GM12878 (cell line): ENCODE measurements around the gene CHRNA3. TPM values are rescaled to one million over a fixed set of nuclear protein-coding genes. Genes with fewer than 3 reads are reported as not detected.

Source experiments
- ATAC-seq: fragments of 200-7000 bp; cut with Tn5 transposase; 3 replicates; pipeline ENCODE4 v1.9.1; 2020; ENCODE audit warnings: mild to moderate bottlenecking, moderate library complexity
- BruUV-seq: library from RNA; stranded (reverse); fragments of 400-500 nt; replicated peaks from 2 replicates; lab custom pipeline; 2021; lab: Mats Ljungman, UMichigan
- CTCF ChIA-PET: fragments of 300-600 bp; sonication (Branson Sonifier 250); formaldehyde crosslinking; extraction: SDS; loops from one replicate; lab custom pipeline; 2021; ENCODE audit warnings: inconsistent platforms; lab: Yijun Ruan, JAX
- POLR2A ChIA-PET: fragments of 350-600 bp; formaldehyde crosslinking; extraction: SDS; loops from one replicate; lab custom pipeline; 2021; ENCODE audit warnings: inconsistent platforms; lab: Charles Lee
- RAD21 ChIA-PET: fragments of 300-600 bp; sonication (Branson Sonifier 250); formaldehyde crosslinking; loops from one replicate; lab custom pipeline; 2023; ENCODE audit warnings: antibody characterized with exemption; ENCODE audit not compliant: unreplicated experiment; lab: Charles Lee
- SMC1A ChIA-PET: fragments of 300-600 bp; sonication (Branson Sonifier 250); formaldehyde crosslinking; loops from one replicate; lab custom pipeline; 2023; ENCODE audit not compliant: unreplicated experiment, uncharacterized antibody; lab: Charles Lee
- DNase-seq: peaks from one replicate; pipeline ENCODE4 v3.0.0-alpha.2; 2011; ENCODE audit warnings: low read depth, low spot score
- FAIRE-seq: peaks from 3 replicates; lab custom pipeline; 2011; peaks lifted over from hg19 to GRCh38; lab: Jason Lieb, UNC
- H2AFZ ChIP-seq: 2 replicates; pipeline ENCODE4 v1.6.0; 2011; ENCODE audit warnings: low read depth, low read length, control low read depth; ENCODE audit not compliant: control insufficient read depth
- H3K27ac ChIP-seq: 2 replicates; pipeline ENCODE4 v1.5.1; 2011; ENCODE audit warnings: control low read depth; ENCODE audit not compliant: control insufficient read depth, insufficient read depth
- H3K27me3 ChIP-seq, 2 experiments: replicated peaks in 1 of 2; 2 replicates each; pipeline versions ENCODE4 v1.6.0 to v1.6.1; 2011; ENCODE audit warnings: low read length in 1 of 2; ENCODE audit not compliant: control insufficient read depth in 2 of 2, insufficient read depth in 2 of 2
- H3K36me3 ChIP-seq, 2 experiments: 2 replicates each; pipeline ENCODE4 v1.5.1; 2011; ENCODE audit warnings: low read length in 1 of 2; ENCODE audit not compliant: control insufficient read depth in 2 of 2, insufficient read depth in 2 of 2
- H3K4me1 ChIP-seq: 2 replicates; pipeline ENCODE4 v1.6.1; 2011; ENCODE audit warnings: mild to moderate bottlenecking, low read length, moderate library complexity, mixed read lengths; ENCODE audit not compliant: control insufficient read depth, insufficient read depth
- H3K4me2 ChIP-seq: 2 replicates; pipeline ENCODE4 v1.6.0; 2011; ENCODE audit warnings: control low read depth; ENCODE audit not compliant: control insufficient read depth, insufficient read depth
- H3K4me3 ChIP-seq: fragments of 200-600 bp; sonication (generic); 2 replicates; pipeline ENCODE4 v1.5.1; 2016
- H3K79me2 ChIP-seq: 2 replicates; pipeline ENCODE4 v1.6.0; 2011; ENCODE audit warnings: low read length; ENCODE audit not compliant: control insufficient read depth, insufficient read depth
- H3K9ac ChIP-seq: 2 replicates; pipeline ENCODE4 v1.8.0; 2011; ENCODE audit warnings: low read length, control low read depth, mixed read lengths; ENCODE audit not compliant: control insufficient read depth, insufficient read depth
- H3K9me3 ChIP-seq: replicated peaks from 3 replicates; pipeline ENCODE4 v1.5.1; 2011; ENCODE audit warnings: mild to moderate bottlenecking, low read length; ENCODE audit not compliant: control insufficient read depth, insufficient read depth
- H4K20me1 ChIP-seq: 2 replicates; pipeline ENCODE4 v1.6.0; 2011; ENCODE audit not compliant: control insufficient read depth, insufficient read depth
- BRCA1 ChIP-seq: IDR thresholded peaks from 2 replicates; pipeline ENCODE4 v1.6.1; 2011; ENCODE audit warnings: low read depth, low read length, improper control_type of control experiment
- HCFC1 ChIP-seq: fragments of 150-350 bp; IDR thresholded peaks from 2 replicates; pipeline ENCODE4 v1.6.1; 2014; ENCODE audit warnings: low read length
- JUNB ChIP-seq: IDR thresholded peaks from 2 replicates; pipeline ENCODE4 v1.6.1; 2016; ENCODE audit warnings: antibody characterized with exemption, mild to moderate bottlenecking
- NR2C2 ChIP-seq: IDR thresholded peaks from 2 replicates; pipeline ENCODE4 v1.6.1; 2011; ENCODE audit warnings: borderline replicate concordance, low read depth; ENCODE audit not compliant: control insufficient read depth, insufficient read length
- PBX3 ChIP-seq: IDR thresholded peaks from 2 replicates; pipeline ENCODE4 v1.6.1; 2011; ENCODE audit warnings: mild to moderate bottlenecking, low read depth, low read length, moderate library complexity; ENCODE audit not compliant: insufficient replicate concordance
- PRDM15 ChIP-seq: fragments of 450-650 bp; formaldehyde crosslinking; IDR thresholded peaks from 2 replicates; pipeline ENCODE4 v1.4.0; 2020; ENCODE audit warnings: mild to moderate bottlenecking, moderate library complexity
- SMAD5 ChIP-seq: IDR thresholded peaks from 2 replicates; pipeline ENCODE4 v1.6.1; 2016; ENCODE audit warnings: antibody characterized with exemption, low read depth
- SREBF2 ChIP-seq: IDR thresholded peaks from 2 replicates; pipeline ENCODE4 v1.6.1; 2012; ENCODE audit warnings: mild to moderate bottlenecking, low read length
- TARDBP ChIP-seq: IDR thresholded peaks from 2 replicates; pipeline ENCODE4 v1.6.1; 2016; ENCODE audit warnings: borderline replicate concordance
- TBL1XR1 ChIP-seq: IDR thresholded peaks from 2 replicates; pipeline ENCODE4 v1.6.1; 2012; ENCODE audit warnings: low read depth, low read length, improper control_type of control experiment
- ZBED1 ChIP-seq: IDR thresholded peaks from 2 replicates; pipeline ENCODE4 v1.6.1; 2016; ENCODE audit warnings: borderline replicate concordance
- ZNF24 ChIP-seq: fragments of 450-650 bp; IDR thresholded peaks from 2 replicates; pipeline ENCODE4 v1.6.1; 2017; ENCODE audit warnings: antibody characterized with exemption, mild to moderate bottlenecking
- WGBS: methylation state at CpG from one replicate; pipeline ENCODE4 v1.1.6; 2016; ENCODE audit warnings: low lambda C conversion rate; ENCODE audit not compliant: insufficient replicate concordance, insufficient coverage; ENCODE audit errors: missing lambda C conversion rate; 5-methylcytosine and 5-hydroxymethylcytosine counted together
- in situ Hi-C: fragments of 300-500 bp; cut with MboI; formaldehyde crosslinking; loops from 9 replicates; pipeline ENCODE4 v1.14.3; 2018; ENCODE audit warnings: mixed read lengths
- intact Hi-C: fragments of 100-400 bp; cut with micrococcal nuclease; formaldehyde crosslinking; loops from one replicate; pipeline ENCODE4 v1.14.2; 2022; ENCODE audit not compliant: unreplicated experiment
- polyA plus RNA-seq, 11 experiments: library from polyadenylated mRNA; depleted of rRNA in 4 of 11; unstranded in 6 of 11; stranded (reverse) in 5 of 11; fragments of >200 nt; fragmentation: Nextera tagmentation in 4 of 11; fragmentation: Illumina TruSeq in 1 of 11; extraction: Ambion mirVana in 4 of 11; extraction: Trizol in 1 of 11; gene quantifications; 1 replicate in 1 of 11; 2 replicates in 10 of 11; pipeline versions ENCODE4 v1.2.1 to v1.2.3, GENCODE V29; 2011 to 2016; ENCODE audit warnings: inconsistent platforms in 2 of 11, missing spikeins in 2 of 11, low read depth in 1 of 11
- total RNA-seq, 4 experiments: library from RNA; depleted of rRNA in 3 of 4; stranded (reverse); fragments of >200 nt in 3 of 4; fragmentation: Illumina TruSeq in 1 of 4; extraction: Trizol in 1 of 4; gene quantifications; 2 replicates each; pipeline versions ENCODE4 v1.2.1 to v1.2.3, GENCODE V29; 2013 to 2021
- TF ChIP-seq, protein P1 (sequence below): IDR thresholded peaks from 2 replicates; pipeline ENCODE4 v1.6.1; 2012; ENCODE audit warnings: low read length, inconsistent platforms
- TF ChIP-seq, protein P2 (sequence below): fragments of 450-650 bp; IDR thresholded peaks from 2 replicates; pipeline ENCODE4 v1.6.1; 2017; ENCODE audit warnings: antibody characterized with exemption, mild to moderate bottlenecking, moderate library complexity

Gene CHRNA3
- total and polyA plus RNA-seq, 10 of the 15 experiments (the other 5 are each of a cell fraction or from before 2014, with no cell fraction given), result 0.06 to 0.19 (median 0.09) TPM; not detected in 7

DNA sequence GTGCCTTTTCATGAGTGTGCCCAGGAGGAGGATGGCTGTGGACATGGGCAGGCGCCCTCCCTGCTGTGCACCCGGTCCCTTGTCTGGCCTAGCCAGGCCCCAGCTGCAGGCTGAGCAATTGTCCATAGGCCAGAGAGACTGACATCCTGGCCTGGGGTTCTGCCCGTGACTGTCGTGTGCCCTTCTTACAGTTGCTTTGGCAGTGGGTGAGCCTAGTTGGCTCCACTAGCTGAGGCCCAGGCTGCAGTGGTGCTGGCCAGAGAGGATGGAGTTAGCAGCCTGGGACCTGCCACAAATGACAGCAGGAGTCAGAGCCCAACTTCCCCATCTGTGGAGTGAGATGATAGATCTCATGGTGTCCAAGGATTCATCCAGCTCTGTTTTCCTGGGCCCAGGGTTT, 29.2 kb upstream of the CHRNA3 start:
- Histone ChIP-seq H4K20me1 (no peaks in the 10 kb centered on the region), H3K9ac (no peak overlapping the region), H3K79me2 (no peaks in the 10 kb centered on the region), H2AFZ (no peak overlapping the region), H3K36me3 (no peaks in the 10 kb centered on the region), H3K9me3 (no peaks in the 10 kb centered on the region), H3K27me3 (no peaks in the 10 kb centered on the region; a peak in 2 of 4 replicates), H3K4me1 (no peaks in the 10 kb centered on the region), H3K4me2 (no peak overlapping the region), H3K27ac (no peak overlapping the region), H3K4me3 (no peak overlapping the region)
- ChIA-PET CTCF (no interaction called here), POLR2A (no interaction called here), SMC1A (no interaction called here)
- no peak for DNase-seq
- intact Hi-C loops, result no loop called here
- 42% methylated on average over 4 of the region's 4 CpGs for WGBS
- no peak for FAIRE-seq
- no TSS peak for BruUV-seq
- ATAC-seq, result no peak
- in situ Hi-C loops, result loop anchor here (5.0 kb wide), 1 partner anchor 48 kb away; no protein-coding TSS in a partner anchor
- no peak for TF ChIP-seq ZBED1
- TF ChIP-seq TBL1XR1, result no peak
- no peak for TF ChIP-seq PRDM15 (CRISPR knock-in tag)
- TF ChIP-seq, protein P1, sequence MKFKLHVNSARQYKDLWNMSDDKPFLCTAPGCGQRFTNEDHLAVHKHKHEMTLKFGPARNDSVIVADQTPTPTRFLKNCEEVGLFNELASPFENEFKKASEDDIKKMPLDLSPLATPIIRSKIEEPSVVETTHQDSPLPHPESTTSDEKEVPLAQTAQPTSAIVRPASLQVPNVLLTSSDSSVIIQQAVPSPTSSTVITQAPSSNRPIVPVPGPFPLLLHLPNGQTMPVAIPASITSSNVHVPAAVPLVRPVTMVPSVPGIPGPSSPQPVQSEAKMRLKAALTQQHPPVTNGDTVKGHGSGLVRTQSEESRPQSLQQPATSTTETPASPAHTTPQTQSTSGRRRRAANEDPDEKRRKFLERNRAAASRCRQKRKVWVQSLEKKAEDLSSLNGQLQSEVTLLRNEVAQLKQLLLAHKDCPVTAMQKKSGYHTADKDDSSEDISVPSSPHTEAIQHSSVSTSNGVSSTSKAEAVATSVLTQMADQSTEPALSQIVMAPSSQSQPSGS, result no peak
- TF ChIP-seq HCFC1, result no peak
- TF ChIP-seq, protein P2, sequence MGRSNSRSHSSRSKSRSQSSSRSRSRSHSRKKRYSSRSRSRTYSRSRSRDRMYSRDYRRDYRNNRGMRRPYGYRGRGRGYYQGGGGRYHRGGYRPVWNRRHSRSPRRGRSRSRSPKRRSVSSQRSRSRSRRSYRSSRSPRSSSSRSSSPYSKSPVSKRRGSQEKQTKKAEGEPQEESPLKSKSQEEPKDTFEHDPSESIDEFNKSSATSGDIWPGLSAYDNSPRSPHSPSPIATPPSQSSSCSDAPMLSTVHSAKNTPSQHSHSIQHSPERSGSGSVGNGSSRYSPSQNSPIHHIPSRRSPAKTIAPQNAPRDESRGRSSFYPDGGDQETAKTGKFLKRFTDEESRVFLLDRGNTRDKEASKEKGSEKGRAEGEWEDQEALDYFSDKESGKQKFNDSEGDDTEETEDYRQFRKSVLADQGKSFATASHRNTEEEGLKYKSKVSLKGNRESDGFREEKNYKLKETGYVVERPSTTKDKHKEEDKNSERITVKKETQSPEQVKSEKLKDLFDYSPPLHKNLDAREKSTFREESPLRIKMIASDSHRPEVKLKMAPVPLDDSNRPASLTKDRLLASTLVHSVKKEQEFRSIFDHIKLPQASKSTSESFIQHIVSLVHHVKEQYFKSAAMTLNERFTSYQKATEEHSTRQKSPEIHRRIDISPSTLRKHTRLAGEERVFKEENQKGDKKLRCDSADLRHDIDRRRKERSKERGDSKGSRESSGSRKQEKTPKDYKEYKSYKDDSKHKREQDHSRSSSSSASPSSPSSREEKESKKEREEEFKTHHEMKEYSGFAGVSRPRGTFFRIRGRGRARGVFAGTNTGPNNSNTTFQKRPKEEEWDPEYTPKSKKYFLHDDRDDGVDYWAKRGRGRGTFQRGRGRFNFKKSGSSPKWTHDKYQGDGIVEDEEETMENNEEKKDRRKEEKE, result no peak
- TF ChIP-seq NR2C2, result no peak
- TF ChIP-seq BRCA1, result no peak
- no peak for TF ChIP-seq JUNB
- no peak for TF ChIP-seq ZNF24
- TF ChIP-seq SREBF2, result no peak
- no peak for TF ChIP-seq TARDBP
- TF ChIP-seq PBX3, result no peak
- no peak for TF ChIP-seq SMAD5
- TF ChIP-seq, all 136 proteins: peak for 0
- RAD21 ChIA-PET, result no interaction called here
